H4 (cell line): ENCODE measurements around the gene PLEKHF1. TPM values are rescaled to one million over a fixed set of nuclear protein-coding genes. Genes with fewer than 3 reads are reported as not detected.
A peak's percentile ranks its signal among the peaks of the same experiment; 100 is the strongest.
"Not testable (repeated sequence)": the region's sequence is repeated elsewhere in the genome, so short reads cannot be mapped to it uniquely, and the experiment has no call there.

Experiments used
- DNase-seq: peaks from one replicate; pipeline ENCODE4 v3.0.0-alpha.2; 2015; ENCODE audit warnings: low spot score
- total RNA-seq: library from RNA; depleted of rRNA; stranded (reverse); fragments of >200 nt; shearing (Covaris generic); gene quantifications from 2 replicates; pipeline ENCODE4 v1.2.3, GENCODE V29; 2014; rRNA removed

PLEKHF1 gene
- total RNA-seq, result 9.2 and 9.9 TPM in 2 replicates

- DNase-seq, result peak; percentile 55
Measured at GRCh38 chr19:29665215-29665825, at the start of gene PLEKHF1. Gene PLEKHF1 (plus strand): TSS chr19:29665461. CDS start chr19:29673840, 8,379 bp downstream.

DNA sequence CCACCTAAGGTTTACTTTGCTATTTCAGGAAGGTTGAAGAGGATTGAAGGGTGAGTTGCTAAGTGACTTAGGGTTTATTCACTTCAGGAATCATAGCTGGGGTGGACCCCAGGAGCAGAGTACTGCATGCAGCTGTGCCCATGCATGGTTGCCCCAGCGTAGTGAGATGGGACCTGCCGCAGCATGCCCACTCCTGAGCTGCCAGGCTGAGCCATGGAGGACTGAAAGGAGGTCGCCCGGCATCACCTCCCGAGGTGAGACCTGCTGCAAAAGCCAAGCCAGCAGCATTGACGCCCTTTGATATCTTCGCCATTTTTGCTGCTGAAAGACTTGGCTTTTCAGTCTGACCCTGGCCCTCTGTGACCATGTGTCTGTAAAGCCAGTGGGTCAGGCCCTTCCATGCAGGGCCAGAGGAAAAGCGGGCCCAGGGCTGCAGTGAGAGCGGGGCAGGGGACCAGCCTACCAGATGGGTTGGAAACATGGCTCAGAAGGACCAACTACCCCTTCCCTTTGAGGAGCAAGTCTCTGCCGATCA is 49.3 kb upstream of the PLEKHF1 start:
- no peak for DNase-seq

- DNase-seq, result no peak
Measured at GRCh38 chr19:29616541-29616940, 48.7 kb upstream of the PLEKHF1 start.

GRCh38 chr19:29617366-29618266 is 47.6 kb upstream of the PLEKHF1 start:
- no peak for DNase-seq

DNA sequence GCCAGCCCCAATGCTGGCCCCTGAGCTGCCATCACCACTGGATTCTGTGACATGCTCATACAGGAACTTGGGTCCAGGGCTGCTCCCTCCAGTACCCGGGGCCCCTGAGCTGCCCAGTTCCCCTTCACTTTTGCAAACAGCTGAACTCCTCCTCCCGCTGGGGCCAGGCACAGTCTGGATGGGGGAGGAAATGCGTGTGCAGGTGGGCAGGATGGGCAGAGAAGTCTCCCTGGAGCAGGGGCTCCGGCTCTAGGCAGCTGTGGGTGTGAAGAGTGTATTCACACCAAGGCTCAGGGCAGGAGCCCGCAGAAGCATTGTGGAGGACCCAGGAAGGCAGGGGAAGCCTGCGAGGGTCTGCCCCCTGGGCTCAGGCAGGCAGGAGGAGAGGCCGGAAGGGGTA is 46.8 kb upstream of the PLEKHF1 start:
- no peak for DNase-seq

DNA sequence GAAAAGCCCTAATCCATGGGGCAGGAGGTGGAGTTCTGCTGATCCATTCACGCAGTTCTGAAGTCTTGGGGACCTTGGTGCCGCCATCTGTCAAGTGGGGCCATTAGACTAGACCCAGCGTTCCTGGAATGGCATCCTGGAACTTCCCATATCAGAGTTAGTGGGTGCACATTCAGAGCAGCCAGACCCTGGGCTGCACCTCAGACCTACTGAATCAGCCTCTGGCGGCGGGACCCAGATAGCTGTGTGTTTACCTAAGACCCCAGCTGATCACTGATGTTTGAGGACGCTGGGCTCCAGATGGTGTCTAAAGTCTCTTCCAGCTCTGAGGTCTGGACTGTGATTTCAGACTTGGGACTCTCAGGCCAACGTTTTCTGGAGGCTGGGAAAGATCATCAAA is 46.4 kb upstream of the PLEKHF1 start:
- no peak for DNase-seq

GRCh38 chr19:29620931-29621351 is 44.3 kb upstream of the PLEKHF1 start:
- no peak for DNase-seq

DNA sequence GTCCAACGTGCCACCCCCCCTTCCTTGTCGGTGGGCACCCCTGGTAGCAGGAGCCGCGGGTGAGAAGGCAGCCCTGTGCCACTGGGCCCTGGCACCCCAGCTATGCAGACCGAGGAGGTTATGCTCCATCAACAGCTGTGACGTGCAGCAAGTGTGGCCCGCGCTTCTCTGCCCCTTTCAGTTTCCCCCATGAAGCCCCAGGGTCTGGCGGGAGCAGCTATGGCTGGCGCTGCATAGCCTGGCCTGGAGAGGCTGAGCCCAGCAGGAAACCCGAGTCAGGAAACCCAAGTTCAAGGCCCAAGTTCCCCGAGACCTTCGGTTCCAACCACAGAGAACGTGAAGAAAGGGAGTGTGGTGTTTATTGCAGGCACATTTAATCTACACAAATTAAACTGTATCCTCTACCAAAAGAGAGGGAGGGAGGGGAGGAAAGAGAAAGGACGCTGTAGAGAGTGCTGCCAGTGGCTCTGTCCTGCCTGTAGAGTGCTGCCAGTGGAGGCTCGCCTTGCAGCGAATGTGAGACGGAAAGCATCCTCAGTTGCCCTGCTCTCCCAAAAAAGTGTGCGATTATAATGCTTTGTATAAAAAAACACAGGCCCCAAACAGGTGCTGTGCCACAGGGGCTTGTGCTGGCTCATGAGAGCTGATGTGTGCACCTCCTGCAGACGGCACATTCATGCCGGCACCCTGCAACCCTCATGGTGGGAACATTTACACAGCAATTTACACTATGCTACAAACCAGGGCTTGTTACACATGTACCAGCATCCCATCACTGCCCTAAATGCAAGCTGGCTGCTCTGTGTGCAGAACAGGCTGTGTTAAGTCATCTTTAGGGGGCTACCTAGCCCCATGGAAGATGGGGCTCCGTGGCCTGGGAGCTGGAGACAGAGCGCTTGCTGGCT is 42.8 kb upstream of the PLEKHF1 start:
- no peak for DNase-seq

DNA sequence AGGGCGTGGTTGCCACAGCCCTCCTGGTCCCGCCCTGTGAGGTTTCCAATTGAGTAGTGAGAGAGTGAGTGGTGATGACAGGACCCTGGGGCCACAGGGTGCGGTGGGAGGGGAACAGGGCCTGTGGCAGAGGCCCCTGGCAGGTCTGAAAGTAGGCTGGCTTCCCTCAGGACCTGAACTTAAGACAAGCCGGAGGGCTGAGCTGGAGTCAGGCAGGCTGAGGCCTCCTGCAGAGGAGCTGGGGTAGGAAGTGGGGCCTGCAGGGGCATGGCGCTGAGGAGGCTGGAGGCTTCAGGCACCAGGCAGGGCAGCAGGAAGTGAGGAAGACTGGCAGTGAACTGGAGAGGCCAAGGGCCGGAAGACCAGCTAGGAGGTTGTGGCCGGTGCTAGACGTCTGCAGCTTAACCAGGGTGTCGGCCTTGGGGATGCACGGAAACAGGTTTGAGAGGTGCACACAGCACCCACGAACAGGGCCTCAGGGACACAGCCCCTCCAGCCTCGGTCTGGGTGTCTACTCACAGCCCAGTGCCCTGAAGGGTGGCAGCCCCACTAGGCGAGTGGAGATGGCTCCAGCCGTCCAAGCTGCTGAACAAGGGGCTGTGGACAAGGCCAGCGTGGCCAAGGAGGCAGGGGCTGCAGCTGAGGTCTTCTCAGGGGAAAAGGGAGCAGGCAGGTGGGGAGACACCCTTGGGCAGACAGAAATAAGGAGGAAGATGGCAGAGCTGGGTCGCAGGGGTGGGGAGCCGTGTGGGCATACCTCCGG is 41.4 kb upstream of the PLEKHF1 start:
- DNase-seq, result no peak

- DNase-seq, result no peak
Measured at GRCh38 chr19:29624489-29625185, 40.6 kb upstream of the PLEKHF1 start.

- DNase-seq, result no peak
Measured at GRCh38 chr19:29625186-29625651, 40.0 kb upstream of the PLEKHF1 start.

- DNase-seq, result no peak
Measured at GRCh38 chr19:29626386-29626785, 38.9 kb upstream of the PLEKHF1 start.

DNA sequence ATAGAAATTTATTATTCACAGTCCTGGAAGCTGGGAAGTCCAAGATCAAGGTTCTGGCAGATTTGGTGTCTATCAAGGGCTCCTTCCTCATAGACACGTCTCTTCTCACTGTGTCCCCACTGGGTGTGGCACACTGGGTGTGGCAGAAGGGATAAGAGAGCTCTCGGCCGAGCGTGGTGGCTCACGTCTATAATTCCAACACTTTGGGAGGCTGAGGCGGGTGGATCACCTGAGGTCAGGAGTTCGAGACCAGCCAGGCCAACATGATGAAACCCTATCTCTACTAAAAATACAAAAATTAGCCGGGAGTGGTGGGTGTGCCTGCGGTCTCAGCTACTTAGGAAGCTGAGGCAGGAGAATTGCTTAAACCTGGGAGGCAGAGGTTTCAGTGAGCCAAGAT is 38.4 kb upstream of the PLEKHF1 start:
- not testable (repeated sequence) for DNase-seq

- no peak for DNase-seq
Measured at GRCh38 chr19:29628661-29629385, 36.4 kb upstream of the PLEKHF1 start.

GRCh38 chr19:29629836-29630534 is 35.3 kb upstream of the PLEKHF1 start:
- no peak for DNase-seq

GRCh38 chr19:29630655-29631054 is 34.6 kb upstream of the PLEKHF1 start:
- no peak for DNase-seq

GRCh38 chr19:29631450-29631849 is 33.8 kb upstream of the PLEKHF1 start:
- DNase-seq, result no peak

DNA sequence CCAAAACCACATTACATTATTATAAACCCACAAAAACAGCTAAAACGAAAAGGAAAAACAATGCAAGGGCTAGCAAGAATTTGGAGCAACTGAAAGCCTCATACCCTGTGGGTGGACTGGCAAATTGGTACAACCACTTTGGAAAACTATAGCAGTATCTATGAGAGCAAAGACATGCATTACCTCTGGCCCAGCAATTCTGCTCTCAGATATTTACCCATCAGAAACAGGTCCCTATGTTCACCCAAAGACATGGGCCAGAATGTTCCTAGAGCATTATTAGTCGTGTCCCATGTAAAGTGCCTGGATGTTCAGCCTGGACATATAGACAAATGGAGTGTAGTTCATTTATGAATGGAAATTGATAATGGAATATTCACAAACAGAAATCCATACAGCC is 31.3 kb upstream of the PLEKHF1 start:
- DNase-seq, result no peak
